Body of pancreas (tissue), 4 donors: Measurements from ENCODE around the gene SART1. TPM values are rescaled to one million over a fixed set of nuclear protein-coding genes. Genes with fewer than 3 reads are reported as not detected.

Source experiments
- ATAC-seq: fragments of 150-250 bp; one replicate; pipeline ENCODE4 v1.9.1; 2016
- DNase-seq, 4 donors: peaks; one replicate each; pipeline ENCODE4 v3.0.0-alpha.2; 2019
- H3K27ac ChIP-seq, 4 donors: fragments of 200-600 bp; sonication (generic); 1 replicate in 3 of 4; 2 replicates in 1 of 4; pipeline versions ENCODE4 v1.5.1 to v1.6.1; 2016 to 2019; ENCODE audit warnings: mild to moderate bottlenecking in 1 of 4, mixed read lengths in 1 of 4, moderate library complexity in 1 of 4
- H3K27me3 ChIP-seq, 2 donors: fragments of 200-600 bp; sonication (generic); one replicate each; pipeline ENCODE4 v1.6.0; 2016; ENCODE audit warnings: mild to moderate bottlenecking in 1 of 2
- H3K36me3 ChIP-seq, 2 donors: fragments of 200-600 bp; sonication (generic); replicated peaks in 1 of 2; 2 replicates each; pipeline ENCODE4 v1.5.1; 2016; ENCODE audit warnings: low read depth in 2 of 2; ENCODE audit not compliant: insufficient read depth in 1 of 2
- H3K4me1 ChIP-seq: fragments of 200-600 bp; sonication (generic); one replicate; pipeline ENCODE4 v1.6.0; 2016
- H3K4me3 ChIP-seq, 2 donors: fragments of 200-600 bp; sonication (generic); 1 replicate in 1 of 2; 2 replicates in 1 of 2; pipeline ENCODE4 v1.5.1; 2016 to 2019
- H3K9me3 ChIP-seq, 3 donors: fragments of 200-600 bp; sonication (generic); 1 replicate in 2 of 3; 2 replicates in 1 of 3; pipeline ENCODE4 v1.5.1; 2016
- POLR2A ChIP-seq, 3 donors: fragments of 450-650 bp; IDR thresholded peaks; one replicate each; pipeline ENCODE4 v1.6.1; 2016; ENCODE audit warnings: antibody characterized with exemption in 3 of 3, mild to moderate bottlenecking in 2 of 3
- WGBS, 2 donors: methylation state at CpG; one replicate each; pipeline ENCODE4 v1.1.5; 2017; 5-methylcytosine and 5-hydroxymethylcytosine counted together
- intact Hi-C: fragments of 100-400 bp; cut with DNase I; formaldehyde crosslinking; loops from one replicate; pipeline ENCODE4 v1.15.1; 2023
- total RNA-seq, 2 donors: library from RNA; depleted of rRNA; stranded (reverse); fragments of >200 nt; gene quantifications; one replicate each; pipeline ENCODE4 v1.1.0, GENCODE V29; 2016
- TF ChIP-seq, protein P1 (sequence below), 7 experiments: fragments of 450-650 bp in 4 of 7; fragments of 200-600 bp in 3 of 7; sonication (generic) in 3 of 7; IDR thresholded peaks; one replicate each; pipeline ENCODE4 v1.5.1; 2016 to 2019; ENCODE audit warnings: antibody characterized with exemption in 7 of 7

The SART1 gene
- total RNA-seq, 2 donors from 2014 or later: 27.5 to 60.6 TPM

DNA sequence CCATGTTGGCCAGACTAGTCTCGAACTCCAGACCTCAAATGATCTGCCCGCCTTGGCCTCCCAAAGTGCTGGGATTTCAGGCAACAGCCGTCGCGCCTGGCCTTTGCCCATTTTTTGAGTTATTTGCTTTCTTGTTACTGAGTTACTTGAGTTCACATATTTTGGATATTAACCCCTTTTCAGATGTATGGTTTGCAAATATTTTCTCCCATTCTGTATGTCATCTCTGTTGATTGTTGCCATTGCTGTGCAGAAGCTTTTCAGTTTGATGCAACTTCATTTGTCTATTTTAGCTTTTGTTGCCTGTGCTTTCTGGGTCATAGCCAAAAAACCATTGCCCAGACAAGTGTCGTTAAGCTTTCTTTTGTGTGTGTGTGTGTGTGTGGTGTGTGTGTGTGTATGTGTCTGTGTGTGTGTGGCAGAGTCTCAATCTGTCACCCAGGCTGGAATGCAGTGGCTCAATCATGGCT, 9.4 kb upstream of the SART1 start:
- Histone ChIP-seq H3K27me3 (no peaks in the 10 kb centered on the region), H3K4me3 (no peak overlapping the region), H3K36me3 (no peaks in the 10 kb centered on the region), H3K4me1 (no peaks in the 10 kb centered on the region), H3K9me3 (no peaks in the 10 kb centered on the region), H3K27ac (no peak overlapping the region)
- intact Hi-C loops: no loop called here
- ATAC-seq (no peak), DNase-seq (no peak)
- WGBS, 2 donors: 18 to 25% methylated on average over 6 of the region's 6 CpGs
- TF ChIP-seq, protein P1, sequence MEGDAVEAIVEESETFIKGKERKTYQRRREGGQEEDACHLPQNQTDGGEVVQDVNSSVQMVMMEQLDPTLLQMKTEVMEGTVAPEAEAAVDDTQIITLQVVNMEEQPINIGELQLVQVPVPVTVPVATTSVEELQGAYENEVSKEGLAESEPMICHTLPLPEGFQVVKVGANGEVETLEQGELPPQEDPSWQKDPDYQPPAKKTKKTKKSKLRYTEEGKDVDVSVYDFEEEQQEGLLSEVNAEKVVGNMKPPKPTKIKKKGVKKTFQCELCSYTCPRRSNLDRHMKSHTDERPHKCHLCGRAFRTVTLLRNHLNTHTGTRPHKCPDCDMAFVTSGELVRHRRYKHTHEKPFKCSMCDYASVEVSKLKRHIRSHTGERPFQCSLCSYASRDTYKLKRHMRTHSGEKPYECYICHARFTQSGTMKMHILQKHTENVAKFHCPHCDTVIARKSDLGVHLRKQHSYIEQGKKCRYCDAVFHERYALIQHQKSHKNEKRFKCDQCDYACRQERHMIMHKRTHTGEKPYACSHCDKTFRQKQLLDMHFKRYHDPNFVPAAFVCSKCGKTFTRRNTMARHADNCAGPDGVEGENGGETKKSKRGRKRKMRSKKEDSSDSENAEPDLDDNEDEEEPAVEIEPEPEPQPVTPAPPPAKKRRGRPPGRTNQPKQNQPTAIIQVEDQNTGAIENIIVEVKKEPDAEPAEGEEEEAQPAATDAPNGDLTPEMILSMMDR (IDR thresholded peaks at IDR 0.05): no peak
- TF ChIP-seq POLR2A (IDR thresholded peaks at IDR 0.05): no peak

- TF ChIP-seq, protein P1 (IDR thresholded peaks at IDR 0.05): no peak
- TF ChIP-seq POLR2A (IDR thresholded peaks at IDR 0.05): no peak
- no peak for DNase-seq
- Histone ChIP-seq H3K36me3 (no peaks in the 10 kb centered on the region), H3K27me3 (no peaks in the 10 kb centered on the region), H3K4me3 (no peak overlapping the region), H3K9me3 (no peaks in the 10 kb centered on the region), H3K27ac (no peak overlapping the region), H3K4me1 (no peaks in the 10 kb centered on the region)
- no peak for ATAC-seq
- WGBS, 2 donors: 71 to 85% methylated on average over 4 to 19 of the region's 20 CpGs
- intact Hi-C loops: no loop called here
These were observed 8.1 kb upstream of the SART1 start for GRCh38 chr11:65953471-65953870.

DNA sequence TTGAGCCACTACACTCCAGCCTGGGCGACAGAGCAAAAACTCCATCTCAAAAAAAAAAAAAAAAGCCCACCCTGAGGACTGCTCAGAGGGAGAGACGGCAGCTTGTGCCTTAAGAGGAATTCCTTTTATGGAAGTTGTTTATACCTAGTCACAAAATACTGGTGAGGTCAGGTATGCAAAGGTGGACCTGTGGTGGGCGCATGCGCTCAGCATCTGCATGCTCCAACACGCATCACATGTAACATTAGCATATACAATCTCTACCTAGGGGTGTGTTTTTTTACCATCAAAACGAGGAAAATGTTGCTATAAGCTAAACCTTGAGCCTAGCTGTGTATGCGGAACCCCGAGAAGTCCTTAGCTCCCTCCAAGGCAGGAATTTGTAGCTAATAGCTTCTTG, 6.8 kb upstream of the SART1 start:
- ATAC-seq: no peak
- Histone ChIP-seq H3K4me3 (no peak overlapping the region), H3K27ac (no peak overlapping the region), H3K27me3 (no peaks in the 10 kb centered on the region), H3K36me3 (no peaks in the 10 kb centered on the region), H3K4me1 (no peaks in the 10 kb centered on the region), H3K9me3 (no peaks in the 10 kb centered on the region)
- TF ChIP-seq, protein P1 (IDR thresholded peaks at IDR 0.05): no peak
- no peak for TF ChIP-seq POLR2A (IDR thresholded peaks at IDR 0.05)
- intact Hi-C loops: loop anchor here (5.0 kb wide), 1 partner anchor 32 kb away; no protein-coding TSS in a partner anchor
- no peak for DNase-seq
- 68 to 70% methylated on average over 8 of the region's 8 CpGs for WGBS, 2 donors

DNA sequence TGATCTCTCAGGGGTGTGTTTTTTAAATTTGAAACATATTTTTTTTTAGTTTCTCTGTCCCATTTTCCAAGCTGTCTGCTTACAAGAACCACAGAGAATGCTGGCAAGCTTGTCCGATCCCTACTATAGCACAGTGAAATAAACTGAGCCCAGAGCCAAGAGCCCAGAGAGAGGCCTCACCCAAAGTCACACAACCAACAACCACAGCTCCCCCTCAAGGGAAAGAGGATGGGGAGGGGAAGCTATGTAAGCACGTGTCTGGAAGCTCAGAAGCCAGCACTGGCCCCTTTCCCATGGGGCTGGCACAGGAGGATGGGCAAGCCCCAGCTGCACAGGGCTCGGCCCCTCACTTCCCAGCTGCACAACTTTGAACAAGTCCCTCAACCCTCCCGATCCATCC, 3.2 kb upstream of the SART1 start:
- Histone ChIP-seq H3K27me3 (no peaks in the 10 kb centered on the region), H3K4me1 (peaks cover 18% of the 10 kb centered on the region), H3K9me3 (no peaks in the 10 kb centered on the region), H3K27ac (no peak overlapping the region), H3K4me3 (no peak overlapping the region), H3K36me3 (no peaks in the 10 kb centered on the region)
- 57 to 65% methylated on average over 4 of the region's 4 CpGs for whole genome bisulfite sequencing, 2 donors
- no peak for DNase-seq
- no peak for ATAC-seq
- intact Hi-C loops: loop anchor here (5.0 kb wide), 1 partner anchor 36 kb away; no protein-coding TSS in a partner anchor
- TF ChIP-seq, protein P1 (IDR thresholded peaks at IDR 0.05): no peak
- no peak for TF ChIP-seq POLR2A (IDR thresholded peaks at IDR 0.05)

GRCh38 chr11:65958774-65959420, 2.6 kb upstream of the SART1 start:
- DNase-seq (no peak), ATAC-seq (no peak)
- H3K27ac ChIP-seq: no peak overlapping the region
- WGBS, 2 donors: 68 to 78% methylated on average over 4 to 17 of the region's 17 CpGs
- TF ChIP-seq, protein P1 (IDR thresholded peaks at IDR 0.05): no peak
- no peak for TF ChIP-seq POLR2A (IDR thresholded peaks at IDR 0.05)
- no peaks in the 10 kb centered on the region for H3K36me3 ChIP-seq
- intact Hi-C loops: loop anchor here (5.0 kb wide), 1 partner anchor 37 kb away; no protein-coding TSS in a partner anchor
- H3K4me1 ChIP-seq: peaks cover 24% of the 10 kb centered on the region
- H3K9me3 ChIP-seq: no peaks in the 10 kb centered on the region
- no peaks in the 10 kb centered on the region for H3K27me3 ChIP-seq
- H3K4me3 ChIP-seq: no peak overlapping the region
